Body of pancreas (tissue), 4 donors: Measurements from ENCODE around the gene GTF2IRD1.

Experiments
- CTCF ChIP-seq, 7 experiments: fragments of 450-650 bp in 4 of 7; fragments of 200-600 bp in 3 of 7; sonication (generic) in 3 of 7; IDR thresholded peaks; one replicate each; pipeline ENCODE4 v1.5.1; 2016 to 2019; ENCODE audit warnings: antibody characterized with exemption in 7 of 7
- POLR2A ChIP-seq, 3 donors: fragments of 450-650 bp; IDR thresholded peaks; one replicate each; pipeline ENCODE4 v1.6.1; 2016; ENCODE audit warnings: antibody characterized with exemption in 3 of 3, mild to moderate bottlenecking in 2 of 3

DNA sequence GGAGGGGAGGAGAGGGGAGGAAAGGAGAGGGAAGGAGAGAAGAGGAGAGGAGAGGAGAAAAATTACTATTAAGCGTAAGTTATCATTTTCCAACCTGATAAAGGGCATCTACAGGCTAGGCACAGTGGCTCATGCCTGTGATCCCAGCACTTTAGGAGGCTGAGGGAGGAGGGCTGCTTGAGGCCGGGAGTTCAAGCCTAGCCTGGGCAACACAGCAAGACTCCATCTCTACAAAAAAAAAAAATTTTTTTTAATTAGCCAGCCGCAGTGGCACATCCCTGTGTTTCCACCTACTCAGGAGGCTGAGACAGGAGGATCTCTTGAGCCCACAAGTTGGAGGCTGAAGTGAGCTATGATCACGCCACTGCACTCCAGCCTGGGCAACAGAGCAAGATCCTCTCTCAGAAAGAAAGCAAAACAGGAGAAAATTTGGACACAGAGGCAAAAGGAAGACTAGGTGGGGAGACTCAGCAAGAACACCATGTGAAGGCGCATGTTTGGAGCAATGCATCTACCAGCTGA, 168.6 kb downstream of the GTF2IRD1 start:
- TF ChIP-seq POLR2A (IDR thresholded peaks at IDR 0.05) (no peak), CTCF (IDR thresholded peaks at IDR 0.05) (no peak)
